NCI-H128 (cell line): ENCODE measurements around the gene CFAP58.

Experiments
- DNase-seq: peaks from one replicate; lab custom pipeline; 2025; ENCODE audit not compliant: unreplicated experiment; lab: John Stamatoyannopoulos, UW

The CFAP58 gene

GRCh38 chr10:104480797-104481196, 127.2 kb downstream of the CFAP58 start:
- no peak for DNase-seq

GRCh38 chr10:104483582-104483981, 129.9 kb downstream of the CFAP58 start:
- no peak for DNase-seq

- no peak for DNase-seq
Measured at GRCh38 chr10:104485632-104486031, 132.0 kb downstream of the CFAP58 start.

GRCh38 chr10:104486803-104487202, 133.2 kb downstream of the CFAP58 start:
- no peak for DNase-seq

- DNase-seq, result no peak
Measured at GRCh38 chr10:104487794-104488438, 134.3 kb downstream of the CFAP58 start.

- no peak for DNase-seq
Measured at GRCh38 chr10:104488439-104488832, 134.8 kb downstream of the CFAP58 start.

- DNase-seq, result no peak
Measured at GRCh38 chr10:104492329-104492940, 138.8 kb downstream of the CFAP58 start.

- no peak for DNase-seq
Measured at GRCh38 chr10:104498347-104499081, 144.9 kb downstream of the CFAP58 start.

GRCh38 chr10:104501449-104501848, 147.8 kb downstream of the CFAP58 start:
- DNase-seq, result no peak

- no peak for DNase-seq
Measured at GRCh38 chr10:104501864-104502579, 148.4 kb downstream of the CFAP58 start.

- DNase-seq, result no peak
Measured at GRCh38 chr10:104502907-104503306, 149.3 kb downstream of the CFAP58 start.
